Stimulated activated CD8-positive, alpha-beta memory T cell treated with anti-CD3 and anti-CD28 coated beads, Interleukin-2, amount 100 ng/mL, for 1 hour (primary cell): ENCODE results near the gene KIAA1958.
"Not testable (repeated sequence)": the region's sequence is repeated elsewhere in the genome, so short reads cannot be mapped to it uniquely, and the experiment has no call there.

Experiments
- DNase-seq, 2 donors: peaks; one replicate each; pipeline ENCODE4 v3.0.0-alpha.2; 2020; ENCODE audit warnings: low read depth in 2 of 2

Gene KIAA1958

DNA sequence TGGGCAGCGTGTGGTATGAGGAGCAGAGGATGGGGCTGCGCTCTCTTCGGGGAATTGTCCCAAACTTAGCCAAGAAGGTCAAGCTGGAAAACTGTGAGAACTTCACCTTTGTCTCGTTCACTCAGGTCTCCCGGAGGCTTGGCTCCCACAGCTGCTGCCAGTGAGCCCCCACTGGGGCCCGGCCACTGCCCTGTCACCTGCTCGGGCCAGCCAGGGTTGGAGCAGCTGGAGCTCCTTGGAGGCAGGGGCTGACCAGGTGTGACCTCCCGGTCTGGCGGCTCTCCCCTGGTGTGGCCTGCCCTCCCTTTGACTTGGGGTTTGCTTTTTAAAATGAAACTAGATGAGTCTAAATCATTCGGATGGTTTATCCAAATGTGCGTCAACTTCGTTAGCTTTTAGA is 173.3 kb downstream of the KIAA1958 start:
- no peak for DNase-seq

DNA sequence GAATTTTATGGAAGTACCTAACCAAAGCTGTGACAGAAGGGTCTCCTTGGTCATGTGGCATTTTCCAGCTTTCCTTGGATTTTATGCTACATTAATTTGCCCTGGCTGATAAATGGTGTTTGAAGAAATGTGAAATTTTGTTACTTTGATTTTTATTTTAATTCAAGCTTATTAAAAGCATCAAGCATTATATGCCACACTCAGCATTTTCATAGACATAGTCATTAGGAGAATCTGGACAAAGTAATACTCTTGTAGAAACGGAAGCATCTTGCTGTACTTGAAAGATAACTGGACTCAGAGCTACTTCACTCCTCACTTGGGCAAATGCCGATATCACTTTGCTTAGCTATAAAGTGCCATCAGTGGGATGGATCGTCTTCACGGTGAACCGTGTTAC is 177.1 kb downstream of the KIAA1958 start:
- DNase-seq: no peak

DNA sequence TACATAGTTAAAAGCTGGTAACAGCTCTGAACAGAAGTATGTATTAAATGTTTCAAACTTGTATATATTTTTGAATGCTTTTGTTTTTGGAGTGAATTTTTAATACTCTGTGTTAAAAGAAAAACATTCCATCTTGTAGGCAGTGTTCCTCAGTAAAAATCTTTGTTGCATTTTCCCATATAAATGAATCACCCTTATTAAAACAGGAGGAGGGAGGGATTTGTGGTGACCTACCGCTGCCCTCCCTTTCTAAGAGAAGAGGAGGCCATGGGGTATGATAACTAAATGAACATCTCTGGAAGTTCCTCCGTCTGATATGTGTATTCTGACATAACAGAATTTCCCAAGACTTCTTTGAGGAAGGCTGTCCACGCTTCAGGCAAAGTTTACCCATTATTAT is 177.9 kb downstream of the KIAA1958 start:
- no peak for DNase-seq

- DNase-seq: no peak
Observed at GRCh38 chr9:112665347-112665746, 178.7 kb downstream of the KIAA1958 start.

GRCh38 chr9:112669326-112669725 is 182.7 kb downstream of the KIAA1958 start:
- no peak for DNase-seq

GRCh38 chr9:112670991-112671625 is 184.5 kb downstream of the KIAA1958 start:
- no peak for DNase-seq

GRCh38 chr9:112673221-112673620 is 186.6 kb downstream of the KIAA1958 start:
- DNase-seq: not testable (repeated sequence)

DNA sequence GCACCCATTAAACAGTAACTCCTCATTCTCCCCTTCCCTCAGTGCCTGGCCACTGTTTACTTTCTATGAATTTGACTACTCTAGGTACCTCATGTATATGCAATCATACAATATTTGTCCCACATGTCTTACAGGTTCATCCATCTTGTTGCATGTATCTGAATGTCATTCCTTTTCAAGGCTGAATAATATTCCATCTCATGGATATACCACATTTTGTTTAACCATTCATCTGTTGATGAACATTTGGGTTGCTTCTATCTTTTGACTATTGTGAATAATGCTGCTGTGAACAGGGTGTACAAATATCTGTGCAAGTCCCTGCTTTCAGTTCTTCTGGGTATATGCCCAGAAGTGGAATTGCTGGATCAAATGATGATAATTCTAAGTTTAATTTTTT is 190.4 kb downstream of the KIAA1958 start:
- no peak for DNase-seq

GRCh38 chr9:112680731-112681402 is 194.2 kb downstream of the KIAA1958 start:
- DNase-seq: no peak

GRCh38 chr9:112689161-112689740 is 202.6 kb downstream of the KIAA1958 start:
- no peak for DNase-seq

DNA sequence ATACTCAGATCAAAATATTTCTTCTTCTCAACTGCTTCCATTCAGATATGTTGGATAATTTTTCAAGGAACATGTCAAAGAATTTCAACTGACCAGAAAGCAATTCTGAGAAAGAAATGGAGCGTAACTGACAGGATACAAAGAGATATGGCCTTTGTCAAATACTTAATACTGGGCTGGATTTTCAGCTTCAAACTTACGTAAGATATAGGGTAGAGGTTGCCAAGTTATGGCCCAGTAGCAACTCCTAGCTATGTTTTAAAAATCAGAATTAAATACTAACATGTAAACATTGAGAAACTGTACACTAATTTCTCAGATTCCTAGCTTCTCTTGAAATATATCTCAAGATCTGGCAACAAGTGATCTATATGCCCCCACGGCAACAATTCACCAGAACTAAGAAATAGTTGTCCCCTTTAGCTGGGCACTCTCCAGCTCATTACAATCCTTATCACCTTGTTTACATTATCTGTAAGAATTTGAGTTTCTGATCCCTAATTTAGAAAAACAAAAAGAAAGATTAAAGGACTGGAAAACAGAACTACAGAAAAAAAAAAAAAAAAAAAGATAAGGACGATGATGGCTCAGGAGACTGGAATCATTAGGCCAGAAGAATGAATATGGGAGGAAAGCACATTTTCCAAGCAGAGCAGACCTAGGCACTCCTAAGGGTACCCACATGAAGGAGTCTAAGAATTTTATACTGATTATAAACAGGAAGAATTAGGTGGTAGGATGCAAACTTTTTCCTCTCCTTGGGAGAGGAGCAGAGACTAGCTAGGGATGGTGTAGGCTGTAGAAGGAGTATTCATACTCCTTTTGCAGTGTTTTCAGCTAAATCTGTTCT is 208.3 kb downstream of the KIAA1958 start:
- no peak for DNase-seq

DNA sequence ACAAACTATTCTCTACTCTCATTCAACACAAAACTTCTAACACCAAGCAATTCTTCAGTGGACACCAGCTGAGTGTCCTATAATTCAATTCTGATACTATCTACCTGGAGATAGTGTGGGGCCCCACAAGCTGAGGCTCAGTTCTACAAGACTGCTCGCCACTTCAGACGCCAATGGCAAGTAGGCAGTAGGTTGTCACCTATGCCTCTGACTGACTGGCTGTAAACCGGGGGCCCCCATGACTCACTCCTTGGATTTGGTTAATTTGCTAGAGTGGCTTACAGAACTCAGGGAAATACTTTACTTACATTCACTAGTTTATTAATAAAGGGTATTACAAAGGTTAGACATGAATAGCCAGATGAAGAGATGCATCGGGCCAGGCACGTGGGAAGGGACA is 209.8 kb downstream of the KIAA1958 start:
- DNase-seq: no peak

- DNase-seq: no peak
Observed at GRCh38 chr9:112699230-112699629, 212.6 kb downstream of the KIAA1958 start.

- no peak for DNase-seq
Observed at GRCh38 chr9:112700085-112700484, 213.5 kb downstream of the KIAA1958 start.

GRCh38 chr9:112703304-112703703 is 216.7 kb downstream of the KIAA1958 start:
- DNase-seq: no peak

GRCh38 chr9:112705768-112706427 is 219.3 kb downstream of the KIAA1958 start:
- DNase-seq: no peak

DNA sequence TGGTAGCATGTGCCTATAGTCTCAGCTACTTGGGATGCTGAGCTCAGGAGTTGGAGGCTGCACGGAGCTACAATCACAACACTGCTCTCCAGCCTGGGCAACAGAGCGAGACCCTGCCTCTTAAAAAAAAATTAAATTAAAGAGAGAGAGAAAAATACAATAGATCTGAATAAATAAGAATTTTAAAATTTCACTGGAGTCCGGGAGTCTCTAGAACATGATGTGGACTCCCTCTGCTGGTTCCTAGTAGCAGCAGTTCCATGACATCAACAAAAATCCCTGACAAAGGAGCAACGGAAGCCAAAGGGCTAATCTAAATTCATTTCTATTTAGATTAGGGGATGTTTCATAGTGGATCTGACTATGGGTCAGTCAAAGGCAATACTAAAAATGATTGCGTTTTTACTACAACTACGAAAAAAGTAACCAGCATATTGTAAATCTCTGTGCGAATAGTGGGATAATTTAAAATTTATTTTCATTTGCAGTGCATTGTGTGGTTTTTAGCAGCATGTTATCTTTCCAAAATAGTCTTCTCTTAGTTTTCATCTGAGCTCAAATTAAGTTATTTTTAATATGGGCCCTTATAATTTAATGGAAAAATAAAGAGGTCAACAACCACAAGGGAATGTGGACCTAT is 224.5 kb downstream of the KIAA1958 start:
- DNase-seq: no peak

DNA sequence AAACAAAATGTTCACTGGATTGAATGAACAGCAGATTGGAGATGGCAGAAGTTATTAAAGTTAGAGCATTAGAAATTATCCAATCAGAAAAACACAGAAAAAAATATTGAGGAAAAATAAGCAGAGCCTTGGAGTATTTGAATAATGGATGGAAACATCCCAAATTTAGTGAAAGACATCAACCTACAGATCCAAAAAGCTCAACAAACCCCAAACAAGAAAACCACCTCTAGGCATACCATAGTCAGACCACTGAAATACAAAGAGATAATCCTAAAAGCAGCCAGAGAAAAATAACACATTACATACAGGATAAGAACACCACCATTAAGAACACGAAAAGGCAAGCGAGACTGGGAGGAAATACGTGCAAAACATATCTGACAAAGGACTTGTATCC is 226.1 kb downstream of the KIAA1958 start:
- DNase-seq: no peak

DNA sequence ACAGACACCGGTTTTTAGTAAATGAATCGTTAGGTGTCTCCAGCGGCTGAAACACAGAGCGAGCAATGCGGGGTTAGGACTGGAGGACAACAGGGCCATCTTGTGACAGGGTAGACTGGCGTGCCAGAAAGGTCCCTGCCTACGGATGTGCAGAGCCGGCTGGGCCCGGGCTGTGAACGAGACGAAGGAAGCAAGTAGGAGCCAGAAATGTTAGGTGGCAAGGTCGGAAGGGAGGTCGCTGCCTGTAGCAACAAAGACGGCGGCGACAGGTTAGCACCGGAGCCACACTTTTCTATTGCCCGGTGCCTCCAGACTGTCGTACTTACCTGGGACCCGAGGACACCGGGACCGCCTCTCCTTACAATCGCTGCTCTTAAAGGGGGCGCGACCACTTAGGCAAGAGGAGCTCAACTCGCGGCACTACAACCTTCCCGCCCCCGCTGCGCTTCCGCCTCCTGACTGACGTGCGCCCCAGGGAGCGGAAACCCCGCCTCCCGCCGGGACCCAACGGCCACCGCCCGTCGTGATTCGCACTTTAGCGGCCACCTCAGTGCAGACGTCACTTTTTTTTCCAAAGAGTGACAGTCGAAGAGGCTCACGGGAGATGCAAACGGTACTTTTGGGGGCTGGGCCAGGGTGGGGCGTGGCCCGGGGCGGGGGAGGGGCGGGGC is 231.2 kb downstream of the KIAA1958 start, which contains the start of gene INIP:
TSS of gene INIP (minus strand) at position 457 of the 671 bp plus-strand sequence. CDS start 1,632 bp downstream, outside the sequence.
- peak; percentile 95 for DNase-seq
